ENCODE measurements around the gene PUM1. TPM values are rescaled to one million over a fixed set of nuclear protein-coding genes. Genes with fewer than 3 reads are reported as not detected.
A peak's percentile ranks its signal among the peaks of the same experiment; 100 is the strongest.

Gene PUM1
- total and polyA plus RNA-seq, 12 donors, result 22.6 to 167 (median 91.5) TPM

DNA sequence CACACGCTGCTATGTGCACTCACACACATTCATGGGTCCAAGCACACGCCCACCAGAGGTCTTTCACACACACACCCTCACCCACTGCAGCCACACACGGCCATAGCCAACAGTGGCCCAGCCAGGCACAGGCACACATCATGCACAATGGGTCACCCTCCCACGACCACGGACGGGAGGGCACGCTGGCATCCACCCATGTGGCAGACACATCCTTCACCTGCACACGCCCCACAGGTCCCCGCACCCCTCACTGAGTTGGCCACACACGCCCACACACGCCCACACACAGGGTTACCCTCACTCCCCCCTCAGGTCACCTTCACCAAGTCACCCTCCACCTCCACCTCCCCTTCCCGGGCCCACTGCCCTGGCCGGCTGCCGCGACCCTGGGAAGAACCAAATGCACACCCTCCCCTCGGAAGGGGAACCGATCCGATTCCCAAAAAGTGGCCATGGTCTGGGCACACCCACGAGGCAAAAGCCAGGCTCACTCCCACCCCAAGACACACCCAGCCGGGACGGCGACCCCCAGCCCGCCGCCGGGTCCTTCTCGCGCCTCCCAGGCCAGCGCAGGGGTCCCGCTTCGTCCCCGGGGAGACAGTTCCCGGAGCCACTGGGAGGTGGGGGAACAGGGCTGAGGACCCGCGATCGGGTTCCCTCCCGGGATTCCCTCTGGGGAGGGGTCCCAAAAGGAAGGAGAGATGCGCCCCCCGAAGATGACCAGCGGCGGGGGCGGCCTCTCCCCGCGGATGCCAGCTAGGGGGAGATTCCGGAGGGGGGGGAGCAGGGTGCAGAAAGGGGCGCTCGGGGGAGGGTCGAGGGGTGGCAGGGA is 157.8 kb downstream of the PUM1 start:
- TF ChIP-seq POLR2A (IDR thresholded peaks at IDR 0.05), result no peak
- TF ChIP-seq, protein P1, sequence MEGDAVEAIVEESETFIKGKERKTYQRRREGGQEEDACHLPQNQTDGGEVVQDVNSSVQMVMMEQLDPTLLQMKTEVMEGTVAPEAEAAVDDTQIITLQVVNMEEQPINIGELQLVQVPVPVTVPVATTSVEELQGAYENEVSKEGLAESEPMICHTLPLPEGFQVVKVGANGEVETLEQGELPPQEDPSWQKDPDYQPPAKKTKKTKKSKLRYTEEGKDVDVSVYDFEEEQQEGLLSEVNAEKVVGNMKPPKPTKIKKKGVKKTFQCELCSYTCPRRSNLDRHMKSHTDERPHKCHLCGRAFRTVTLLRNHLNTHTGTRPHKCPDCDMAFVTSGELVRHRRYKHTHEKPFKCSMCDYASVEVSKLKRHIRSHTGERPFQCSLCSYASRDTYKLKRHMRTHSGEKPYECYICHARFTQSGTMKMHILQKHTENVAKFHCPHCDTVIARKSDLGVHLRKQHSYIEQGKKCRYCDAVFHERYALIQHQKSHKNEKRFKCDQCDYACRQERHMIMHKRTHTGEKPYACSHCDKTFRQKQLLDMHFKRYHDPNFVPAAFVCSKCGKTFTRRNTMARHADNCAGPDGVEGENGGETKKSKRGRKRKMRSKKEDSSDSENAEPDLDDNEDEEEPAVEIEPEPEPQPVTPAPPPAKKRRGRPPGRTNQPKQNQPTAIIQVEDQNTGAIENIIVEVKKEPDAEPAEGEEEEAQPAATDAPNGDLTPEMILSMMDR (IDR thresholded peaks at IDR 0.05), result no peak
- H3K27ac ChIP-seq, result peak overlapping the region; percentile 11 to 94 (median 75)
- DNase-seq, result peak in 5 of 7 donors; percentile 42 to 57 (median 51)
- H3K27me3 ChIP-seq, result no peaks in the 10 kb centered on the region
- H3K4me3 ChIP-seq, result peak overlapping the region; percentile 35 to 92 (median 64)
- H3K36me3 ChIP-seq (replicated peaks in 1 of 2), result no peaks in the 10 kb centered on the region
- H3K4me1 ChIP-seq (replicated peaks in 1 of 2), result peaks cover 52 to 57% of the 10 kb centered on the region in 2 donors
- intact Hi-C loops (cut with DNase I), result no loop called here
- H3K9me3 ChIP-seq (replicated peaks in 1 of 3), result no peaks in the 10 kb centered on the region
- WGBS, 4 donors, result 6 to 8% (median 7%) methylated on average over 18 to 46 of the region's 47 CpGs

DNA sequence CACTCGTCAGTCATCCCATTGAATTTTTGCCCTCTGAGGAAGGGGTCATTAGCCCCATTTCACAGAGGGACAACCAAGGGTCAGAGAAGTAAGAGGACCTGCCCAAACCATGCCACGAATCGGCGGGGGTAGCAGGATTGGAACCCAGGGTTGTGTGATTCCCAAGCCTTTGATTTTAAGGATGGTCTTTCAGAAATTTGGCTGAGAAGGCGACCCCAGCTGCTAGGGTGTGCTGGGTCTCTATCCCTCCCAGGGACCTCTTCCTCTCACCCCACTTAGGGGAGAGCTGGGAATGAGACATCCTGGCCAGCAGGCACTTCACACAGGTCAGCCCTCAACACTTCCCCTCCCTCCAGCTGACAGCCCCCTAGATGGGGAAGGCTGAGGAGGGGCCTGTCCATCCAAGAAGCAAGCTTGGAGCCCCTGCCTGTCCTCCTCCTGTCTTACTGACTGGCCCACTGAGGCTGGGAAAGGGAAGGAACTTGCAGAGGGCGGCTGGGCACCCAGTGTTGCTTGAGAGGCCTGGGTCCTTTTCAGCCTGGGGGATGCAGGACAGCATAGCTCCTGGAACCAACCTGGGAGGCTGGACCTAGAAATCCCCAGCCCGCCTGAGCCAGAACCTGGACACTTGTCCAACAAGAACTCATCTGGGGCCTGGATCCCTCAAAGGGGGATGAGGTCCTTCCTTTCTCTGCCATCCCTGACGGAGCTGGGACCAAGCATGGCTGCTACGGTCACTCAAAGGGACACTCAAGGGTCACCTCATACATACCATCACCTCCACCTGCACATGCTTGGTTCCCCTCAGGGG is 158.7 kb downstream of the PUM1 start:
- H3K27me3 ChIP-seq, result no peaks in the 10 kb centered on the region
- peak in 4 of 7 donors; percentile 12 to 38 (median 24) for DNase-seq
- TF ChIP-seq, protein P1 (IDR thresholded peaks at IDR 0.05), result no peak
- no peak for TF ChIP-seq POLR2A (IDR thresholded peaks at IDR 0.05)
- intact Hi-C loops (cut with DNase I), result no loop called here
- peak overlapping the region in 2 of 4 donors; percentile 81 to 92 for H3K4me3 ChIP-seq
- 44 to 66% (median 58%) methylated on average over 6 to 9 of the region's 9 CpGs for WGBS, 4 donors
- peaks cover 61 to 65% of the 10 kb centered on the region in 2 donors for H3K4me1 ChIP-seq (replicated peaks in 1 of 2)
- no peaks in the 10 kb centered on the region for H3K9me3 ChIP-seq (replicated peaks in 1 of 3)
- no peaks in the 10 kb centered on the region for H3K36me3 ChIP-seq (replicated peaks in 1 of 2)
- peak overlapping the region in 3 of 5 donors; percentile 75 to 94 (median 78) for H3K27ac ChIP-seq

DNA sequence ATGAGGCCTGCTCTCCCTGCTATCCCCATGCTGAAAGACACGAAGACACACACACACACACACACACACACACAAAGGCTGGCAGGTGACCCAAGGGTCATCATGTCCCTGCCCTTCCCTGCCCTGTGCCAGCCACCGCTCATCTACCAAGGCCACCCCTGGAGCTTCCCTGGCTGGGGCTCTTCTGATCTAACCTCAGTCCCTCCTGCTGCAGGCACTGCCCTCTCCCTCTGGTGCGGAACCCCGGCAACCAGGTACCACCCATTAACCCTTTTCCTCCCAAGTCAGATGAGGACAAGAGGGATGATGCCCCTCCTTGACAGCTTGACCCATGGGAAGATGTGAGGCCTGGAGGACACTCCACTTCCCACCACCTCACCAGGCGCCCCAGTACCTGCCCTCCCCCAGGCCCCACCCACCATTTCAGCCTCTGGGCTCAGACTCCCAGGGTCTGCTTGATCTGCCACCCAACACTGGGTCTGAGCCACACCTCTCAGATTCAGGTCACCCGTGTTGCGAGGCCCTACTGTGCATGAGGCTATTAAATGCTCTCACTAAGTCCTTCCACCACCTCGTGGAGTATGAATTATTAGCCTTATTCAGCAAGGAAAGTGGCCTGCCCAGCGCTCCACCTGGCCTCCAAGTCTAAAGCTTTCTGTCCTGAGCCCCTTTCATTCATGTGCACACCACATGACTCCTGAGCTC is 159.4 kb downstream of the PUM1 start:
- peaks cover 69 to 71% of the 10 kb centered on the region in 2 donors for H3K4me1 ChIP-seq (replicated peaks in 1 of 2)
- DNase-seq, result peak in 5 of 7 donors; percentile 26 to 79 (median 77)

More for the DNA sequence above, 159.4 kb downstream of the PUM1 start:
- 31 to 42% (median 40%) methylated on average over 3 to 9 of the region's 9 CpGs for WGBS, 4 donors
- H3K27ac ChIP-seq, result peak overlapping the region in 3 of 5 donors; percentile 75 to 94 (median 78)
- H3K27me3 ChIP-seq, result no peaks in the 10 kb centered on the region
- H3K4me3 ChIP-seq, result no peak overlapping the region
- intact Hi-C loops (cut with DNase I), result no loop called here
- H3K9me3 ChIP-seq (replicated peaks in 1 of 3), result no peaks in the 10 kb centered on the region
- H3K36me3 ChIP-seq (replicated peaks in 1 of 2), result no peaks in the 10 kb centered on the region
- TF ChIP-seq POLR2A (IDR thresholded peaks at IDR 0.05), result peak in 1 of 2 donors; percentile 15
- TF ChIP-seq, protein P1 (IDR thresholded peaks at IDR 0.05), result no peak

Measured in adrenal gland (tissue), 12 donors.